Tibial nerve (tissue), 4 donors: ENCODE data around the gene RAB40B. TPM values are rescaled to one million over a fixed set of nuclear protein-coding genes. Genes with fewer than 3 reads are reported as not detected.

ENCODE experiments used
- DNase-seq, 2 donors: peaks; one replicate each; pipeline ENCODE4 v3.0.0-alpha.2; 2019; ENCODE audit warnings: low spot score in 2 of 2
- H3K27ac ChIP-seq, 4 donors: fragments of 200-600 bp; sonication (generic) in 3 of 4; one replicate each; pipeline ENCODE4 v1.5.1; 2017 to 2019; ENCODE audit warnings: mild to moderate bottlenecking in 1 of 4
- H3K27me3 ChIP-seq, 2 donors: fragments of 200-600 bp; sonication (generic) in 1 of 2; one replicate each; pipeline versions ENCODE4 v1.5.1 to v1.6.0; 2017 to 2019
- H3K36me3 ChIP-seq, 3 donors: fragments of 200-600 bp; sonication (generic); one replicate each; pipeline ENCODE4 v1.5.1; 2018 to 2019
- H3K4me1 ChIP-seq, 4 donors: fragments of 200-600 bp; sonication (generic) in 3 of 4; one replicate each; pipeline ENCODE4 v1.5.1; 2017 to 2019
- H3K4me3 ChIP-seq, 4 donors: fragments of 200-600 bp; sonication (generic) in 3 of 4; one replicate each; pipeline ENCODE4 v1.5.1; 2017 to 2019; ENCODE audit warnings: mild to moderate bottlenecking in 1 of 4, moderate library complexity in 1 of 4
- H3K9me3 ChIP-seq, 4 donors: fragments of 200-600 bp; sonication (generic) in 3 of 4; one replicate each; pipeline ENCODE4 v1.5.1; 2017 to 2019
- CTCF ChIP-seq, 5 experiments: fragments of 200-600 bp in 3 of 5; fragments of 450-650 bp in 2 of 5; sonication (generic) in 3 of 5; IDR thresholded peaks; one replicate each; pipeline ENCODE4 v1.5.1; 2016 to 2019; ENCODE audit warnings: antibody characterized with exemption in 5 of 5, mild to moderate bottlenecking in 3 of 5, moderate library complexity in 2 of 5
- EP300 ChIP-seq, 2 donors: sonication (generic); formaldehyde crosslinking; IDR thresholded peaks; one replicate each; pipeline ENCODE4 v1.6.1; 2017; ENCODE audit warnings: antibody characterized with exemption in 2 of 2, mild to moderate bottlenecking in 1 of 2
- POLR2A ChIP-seq, 2 donors: fragments of 450-650 bp; IDR thresholded peaks; one replicate each; pipeline ENCODE4 v1.6.1; 2017; ENCODE audit warnings: antibody characterized with exemption in 2 of 2, mild to moderate bottlenecking in 2 of 2, moderate library complexity in 2 of 2
- WGBS, 2 donors: methylation state at CpG; one replicate each; pipeline ENCODE4 v1.1.5; 2018; 5-methylcytosine and 5-hydroxymethylcytosine counted together
- total RNA-seq, 4 donors: library from RNA; depleted of rRNA; stranded (reverse); fragments of >200 nt; gene quantifications; one replicate each; pipeline ENCODE4 v1.1.0, GENCODE V29; 2016

The RAB40B gene
- total RNA-seq, 4 donors from 2014 or later: 27.3 to 39.0 (median 36.7) TPM

- Histone ChIP-seq H3K36me3 (peaks cover 0 to 63% (median 0%) of the 10 kb centered on the region in 3 donors), H3K9me3 (no peaks in the 10 kb centered on the region), H3K27ac (no peak overlapping the region), H3K27me3 (no peaks in the 10 kb centered on the region), H3K4me1 (peaks cover 0 to 34% (median 0%) of the 10 kb centered on the region in 4 donors), H3K4me3 (no peak overlapping the region)
- WGBS, 2 donors: 63 to 67% methylated on average over 5 of the region's 5 CpGs
- DNase-seq: no peak
- TF ChIP-seq EP300 (IDR thresholded peaks at IDR 0.05): no peak
Measured at GRCh38 chr17:82638183-82638773, 60.2 kb downstream of the RAB40B start.

GRCh38 chr17:82636626-82637598 is 61.6 kb downstream of the RAB40B start:
- H3K27ac ChIP-seq: no peak overlapping the region
- no peaks in the 10 kb centered on the region for H3K27me3 ChIP-seq
- WGBS, 2 donors: 80 to 81% methylated on average over 16 of the region's 16 CpGs
- H3K9me3 ChIP-seq: no peaks in the 10 kb centered on the region
- no peak for TF ChIP-seq EP300 (IDR thresholded peaks at IDR 0.05)
- TF ChIP-seq CTCF (IDR thresholded peaks at IDR 0.05): no peak
- no peak for TF ChIP-seq POLR2A (IDR thresholded peaks at IDR 0.05)
- peaks cover 0 to 51% (median 0%) of the 10 kb centered on the region in 3 donors for H3K36me3 ChIP-seq
- H3K4me3 ChIP-seq: no peak overlapping the region
- peaks cover 0 to 20% (median 0%) of the 10 kb centered on the region in 4 donors for H3K4me1 ChIP-seq
- no peak for DNase-seq

- H3K4me3 ChIP-seq: no peak overlapping the region
- no peak for TF ChIP-seq POLR2A (IDR thresholded peaks at IDR 0.05)
- no peak for TF ChIP-seq CTCF (IDR thresholded peaks at IDR 0.05)
- no peak for TF ChIP-seq EP300 (IDR thresholded peaks at IDR 0.05)
- peaks cover 0 to 2% (median 0%) of the 10 kb centered on the region in 4 donors for H3K4me1 ChIP-seq
- DNase-seq: no peak
- H3K27me3 ChIP-seq: no peaks in the 10 kb centered on the region
- H3K9me3 ChIP-seq: no peaks in the 10 kb centered on the region
- H3K27ac ChIP-seq: no peak overlapping the region
- peaks cover 0 to 50% (median 8%) of the 10 kb centered on the region in 3 donors for H3K36me3 ChIP-seq
Measured at GRCh38 chr17:82633343-82633742, 65.2 kb downstream of the RAB40B start.

- peaks cover 0 to 2% (median 0%) of the 10 kb centered on the region in 4 donors for H3K4me1 ChIP-seq
- H3K27me3 ChIP-seq: no peaks in the 10 kb centered on the region
- no peak for DNase-seq
- H3K9me3 ChIP-seq: no peaks in the 10 kb centered on the region
- 86 to 89% methylated on average over 8 of the region's 8 CpGs for WGBS, 2 donors
- TF ChIP-seq EP300 (IDR thresholded peaks at IDR 0.05): no peak
- no peak for TF ChIP-seq POLR2A (IDR thresholded peaks at IDR 0.05)
- no peak for TF ChIP-seq CTCF (IDR thresholded peaks at IDR 0.05)
- peaks cover 0 to 59% (median 8%) of the 10 kb centered on the region in 3 donors for H3K36me3 ChIP-seq
- no peak overlapping the region for H3K27ac ChIP-seq
- H3K4me3 ChIP-seq: no peak overlapping the region
Measured at GRCh38 chr17:82632451-82632850, 66.0 kb downstream of the RAB40B start.

- H3K4me3 ChIP-seq: no peak overlapping the region
- no peak overlapping the region for H3K27ac ChIP-seq
- H3K4me1 ChIP-seq: peaks cover 0 to 5% (median 0%) of the 10 kb centered on the region in 4 donors
- no peaks in the 10 kb centered on the region for H3K27me3 ChIP-seq
- no peak for DNase-seq
- no peak for TF ChIP-seq CTCF (IDR thresholded peaks at IDR 0.05)
- TF ChIP-seq EP300 (IDR thresholded peaks at IDR 0.05): no peak
- TF ChIP-seq POLR2A (IDR thresholded peaks at IDR 0.05): no peak
- 90 to 93% methylated on average over 6 of the region's 6 CpGs for WGBS, 2 donors
- H3K9me3 ChIP-seq: no peaks in the 10 kb centered on the region
- H3K36me3 ChIP-seq: peaks cover 0 to 61% (median 8%) of the 10 kb centered on the region in 3 donors
Measured at GRCh38 chr17:82631544-82631943, 67.0 kb downstream of the RAB40B start.
